Tibial nerve (tissue), 4 donors: ENCODE results near the gene SGPP2. TPM values are rescaled to one million over a fixed set of nuclear protein-coding genes. Genes with fewer than 3 reads are reported as not detected.
"Not testable (repeated sequence)": the region's sequence is repeated elsewhere in the genome, so short reads cannot be mapped to it uniquely, and the experiment has no call there.

ENCODE experiments used
- DNase-seq, 2 donors: peaks; one replicate each; pipeline ENCODE4 v3.0.0-alpha.2; 2019; ENCODE audit warnings: low spot score in 2 of 2
- H3K27ac ChIP-seq, 4 donors: fragments of 200-600 bp; sonication (generic) in 3 of 4; one replicate each; pipeline ENCODE4 v1.5.1; 2017 to 2019; ENCODE audit warnings: mild to moderate bottlenecking in 1 of 4
- H3K27me3 ChIP-seq, 2 donors: fragments of 200-600 bp; sonication (generic) in 1 of 2; one replicate each; pipeline versions ENCODE4 v1.5.1 to v1.6.0; 2017 to 2019
- H3K36me3 ChIP-seq, 3 donors: fragments of 200-600 bp; sonication (generic); one replicate each; pipeline ENCODE4 v1.5.1; 2018 to 2019
- H3K4me1 ChIP-seq, 4 donors: fragments of 200-600 bp; sonication (generic) in 3 of 4; one replicate each; pipeline ENCODE4 v1.5.1; 2017 to 2019
- H3K4me3 ChIP-seq, 4 donors: fragments of 200-600 bp; sonication (generic) in 3 of 4; one replicate each; pipeline ENCODE4 v1.5.1; 2017 to 2019; ENCODE audit warnings: mild to moderate bottlenecking in 1 of 4, moderate library complexity in 1 of 4
- H3K9me3 ChIP-seq, 4 donors: fragments of 200-600 bp; sonication (generic) in 3 of 4; one replicate each; pipeline ENCODE4 v1.5.1; 2017 to 2019
- EP300 ChIP-seq, 2 donors: sonication (generic); formaldehyde crosslinking; IDR thresholded peaks; one replicate each; pipeline ENCODE4 v1.6.1; 2017; ENCODE audit warnings: antibody characterized with exemption in 2 of 2, mild to moderate bottlenecking in 1 of 2
- POLR2A ChIP-seq, 2 donors: fragments of 450-650 bp; IDR thresholded peaks; one replicate each; pipeline ENCODE4 v1.6.1; 2017; ENCODE audit warnings: antibody characterized with exemption in 2 of 2, mild to moderate bottlenecking in 2 of 2, moderate library complexity in 2 of 2
- WGBS, 2 donors: methylation state at CpG; one replicate each; pipeline ENCODE4 v1.1.5; 2018; 5-methylcytosine and 5-hydroxymethylcytosine counted together
- total RNA-seq, 4 donors: library from RNA; depleted of rRNA; stranded (reverse); fragments of >200 nt; gene quantifications; one replicate each; pipeline ENCODE4 v1.1.0, GENCODE V29; 2016
- TF ChIP-seq, protein P1 (sequence below), 5 experiments: fragments of 200-600 bp in 3 of 5; fragments of 450-650 bp in 2 of 5; sonication (generic) in 3 of 5; IDR thresholded peaks; one replicate each; pipeline ENCODE4 v1.5.1; 2016 to 2019; ENCODE audit warnings: antibody characterized with exemption in 5 of 5, mild to moderate bottlenecking in 3 of 5, moderate library complexity in 2 of 5

SGPP2 gene
- total RNA-seq, 4 donors from 2014 or later = not detected

DNA sequence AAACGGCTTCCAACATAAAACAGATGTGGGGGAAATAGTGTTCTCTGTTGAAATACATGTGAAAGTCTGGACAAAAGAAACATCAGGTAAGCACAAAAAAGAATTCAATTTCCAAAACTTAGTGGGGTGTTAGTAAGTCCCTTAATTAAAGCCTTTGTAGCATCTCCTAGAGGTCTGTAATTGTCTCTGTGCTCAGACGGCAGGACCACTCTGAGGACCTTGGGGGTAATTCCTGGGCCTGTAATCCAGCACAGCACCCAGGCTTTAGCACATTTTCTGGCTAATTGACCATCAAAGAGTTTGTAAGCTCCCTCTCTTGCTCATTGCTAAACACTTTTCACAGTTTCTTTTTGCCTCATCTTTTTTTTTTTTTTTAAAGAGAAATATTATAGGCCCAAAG is 151.3 kb downstream of the SGPP2 start:
- no peak overlapping the region for H3K27ac ChIP-seq
- TF ChIP-seq, protein P1, sequence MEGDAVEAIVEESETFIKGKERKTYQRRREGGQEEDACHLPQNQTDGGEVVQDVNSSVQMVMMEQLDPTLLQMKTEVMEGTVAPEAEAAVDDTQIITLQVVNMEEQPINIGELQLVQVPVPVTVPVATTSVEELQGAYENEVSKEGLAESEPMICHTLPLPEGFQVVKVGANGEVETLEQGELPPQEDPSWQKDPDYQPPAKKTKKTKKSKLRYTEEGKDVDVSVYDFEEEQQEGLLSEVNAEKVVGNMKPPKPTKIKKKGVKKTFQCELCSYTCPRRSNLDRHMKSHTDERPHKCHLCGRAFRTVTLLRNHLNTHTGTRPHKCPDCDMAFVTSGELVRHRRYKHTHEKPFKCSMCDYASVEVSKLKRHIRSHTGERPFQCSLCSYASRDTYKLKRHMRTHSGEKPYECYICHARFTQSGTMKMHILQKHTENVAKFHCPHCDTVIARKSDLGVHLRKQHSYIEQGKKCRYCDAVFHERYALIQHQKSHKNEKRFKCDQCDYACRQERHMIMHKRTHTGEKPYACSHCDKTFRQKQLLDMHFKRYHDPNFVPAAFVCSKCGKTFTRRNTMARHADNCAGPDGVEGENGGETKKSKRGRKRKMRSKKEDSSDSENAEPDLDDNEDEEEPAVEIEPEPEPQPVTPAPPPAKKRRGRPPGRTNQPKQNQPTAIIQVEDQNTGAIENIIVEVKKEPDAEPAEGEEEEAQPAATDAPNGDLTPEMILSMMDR (IDR thresholded peaks at IDR 0.05) = no peak
- TF ChIP-seq EP300 (IDR thresholded peaks at IDR 0.05) = no peak
- TF ChIP-seq POLR2A (IDR thresholded peaks at IDR 0.05) = no peak
- H3K4me1 ChIP-seq = peaks cover 0 to 22% (median 8%) of the 10 kb centered on the region in 4 donors
- H3K9me3 ChIP-seq = no peaks in the 10 kb centered on the region
- H3K4me3 ChIP-seq = no peak overlapping the region
- WGBS, 2 donors = 90% methylated on average over 2 of the region's 2 CpGs
- no peaks in the 10 kb centered on the region for H3K27me3 ChIP-seq
- H3K36me3 ChIP-seq = peaks cover 0 to 4% (median 0%) of the 10 kb centered on the region in 3 donors
- DNase-seq = no peak

GRCh38 chr2:222576171-222577081 is 152.1 kb downstream of the SGPP2 start:
- WGBS, 2 donors = 73 to 74% methylated on average over 7 of the region's 7 CpGs
- no peaks in the 10 kb centered on the region for H3K9me3 ChIP-seq
- H3K27ac ChIP-seq = no peak overlapping the region
- H3K4me1 ChIP-seq = peaks cover 0 to 22% (median 8%) of the 10 kb centered on the region in 4 donors
- H3K27me3 ChIP-seq = no peaks in the 10 kb centered on the region
- H3K36me3 ChIP-seq = peaks cover 0 to 9% (median 0%) of the 10 kb centered on the region in 3 donors
- DNase-seq = no peak
- TF ChIP-seq POLR2A (IDR thresholded peaks at IDR 0.05) (no peak), EP300 (IDR thresholded peaks at IDR 0.05) (no peak)
- TF ChIP-seq, protein P1 (IDR thresholded peaks at IDR 0.05) = no peak
- no peak overlapping the region for H3K4me3 ChIP-seq

DNA sequence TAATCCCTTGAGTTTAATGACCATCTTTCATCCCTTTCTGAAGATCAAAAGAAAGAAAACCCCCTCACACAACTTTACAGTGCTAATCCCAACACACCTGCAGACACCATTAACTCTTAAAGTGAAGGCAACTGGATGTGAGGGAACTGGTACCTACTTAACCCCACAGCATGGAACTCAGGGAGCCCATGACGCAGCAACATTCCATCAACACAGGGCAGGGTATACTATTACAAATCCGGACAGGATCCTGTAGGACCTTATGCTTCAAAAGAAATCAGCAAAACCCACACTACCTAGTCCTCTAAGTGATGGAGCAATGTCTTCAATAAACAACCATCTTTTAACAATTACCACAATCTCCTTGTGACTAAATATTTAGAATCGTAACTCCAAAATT is 153.0 kb downstream of the SGPP2 start:
- TF ChIP-seq EP300 (IDR thresholded peaks at IDR 0.05) = no peak
- TF ChIP-seq, protein P1 (IDR thresholded peaks at IDR 0.05) = no peak
- no peak for TF ChIP-seq POLR2A (IDR thresholded peaks at IDR 0.05)
- 80 to 83% methylated on average over 3 of the region's 3 CpGs for WGBS, 2 donors
- peaks cover 0 to 9% (median 0%) of the 10 kb centered on the region in 3 donors for H3K36me3 ChIP-seq
- peaks cover 0 to 19% (median 8%) of the 10 kb centered on the region in 4 donors for H3K4me1 ChIP-seq
- no peaks in the 10 kb centered on the region for H3K9me3 ChIP-seq
- H3K27me3 ChIP-seq = no peaks in the 10 kb centered on the region
- H3K27ac ChIP-seq = no peak overlapping the region
- no peak for DNase-seq
- H3K4me3 ChIP-seq = no peak overlapping the region

- Histone ChIP-seq H3K9me3 (peaks cover 0 to 4% (median 0%) of the 10 kb centered on the region in 4 donors), H3K4me3 (no peak overlapping the region), H3K36me3 (peaks cover 0 to 32% (median 0%) of the 10 kb centered on the region in 3 donors), H3K27ac (no peak overlapping the region), H3K27me3 (no peaks in the 10 kb centered on the region), H3K4me1 (no peaks in the 10 kb centered on the region)
- DNase-seq = no peak
- no peak for TF ChIP-seq EP300 (IDR thresholded peaks at IDR 0.05)
- TF ChIP-seq, protein P1 (IDR thresholded peaks at IDR 0.05) = no peak
- TF ChIP-seq POLR2A (IDR thresholded peaks at IDR 0.05) = no peak
Measured at GRCh38 chr2:222582928-222583327, 158.6 kb downstream of the SGPP2 start.

GRCh38 chr2:222584589-222584988 is 160.2 kb downstream of the SGPP2 start:
- WGBS, 2 donors = 95 to 96% methylated on average over 8 of the region's 8 CpGs
- H3K27ac ChIP-seq, H3K4me1 ChIP-seq, H3K27me3 ChIP-seq, DNase-seq, H3K4me3 ChIP-seq, H3K9me3 ChIP-seq: not testable (repeated sequence)
- peaks cover 0 to 31% (median 0%) of the 10 kb centered on the region in 3 donors for H3K36me3 ChIP-seq
